Tibial nerve (tissue), 4 donors: ENCODE results near the gene TIMD4.

Experiments used
- CTCF ChIP-seq, 5 experiments: fragments of 200-600 bp in 3 of 5; fragments of 450-650 bp in 2 of 5; sonication (generic) in 3 of 5; IDR thresholded peaks; one replicate each; pipeline ENCODE4 v1.5.1; 2016 to 2019; ENCODE audit warnings: antibody characterized with exemption in 5 of 5, mild to moderate bottlenecking in 3 of 5, moderate library complexity in 2 of 5
- EP300 ChIP-seq, 2 donors: sonication (generic); formaldehyde crosslinking; IDR thresholded peaks; one replicate each; pipeline ENCODE4 v1.6.1; 2017; ENCODE audit warnings: antibody characterized with exemption in 2 of 2, mild to moderate bottlenecking in 1 of 2
- POLR2A ChIP-seq, 2 donors: fragments of 450-650 bp; IDR thresholded peaks; one replicate each; pipeline ENCODE4 v1.6.1; 2017; ENCODE audit warnings: antibody characterized with exemption in 2 of 2, mild to moderate bottlenecking in 2 of 2, moderate library complexity in 2 of 2

- TF ChIP-seq CTCF (IDR thresholded peaks at IDR 0.05) = no peak
- TF ChIP-seq EP300 (IDR thresholded peaks at IDR 0.05) = no peak
- TF ChIP-seq POLR2A (IDR thresholded peaks at IDR 0.05) = no peak
Measured at GRCh38 chr5:156936972-156937371, 26.1 kb downstream of the TIMD4 start.
